GM12878 (cell line): Measurements from ENCODE around the gene CNTRL. TPM values are rescaled to one million over a fixed set of nuclear protein-coding genes. Genes with fewer than 3 reads are reported as not detected.

Source experiments
- ATAC-seq: fragments of 200-7000 bp; cut with Tn5 transposase; 3 replicates; pipeline ENCODE4 v1.9.1; 2020; ENCODE audit warnings: mild to moderate bottlenecking, moderate library complexity
- BruUV-seq: library from RNA; stranded (reverse); fragments of 400-500 nt; replicated peaks from 2 replicates; lab custom pipeline; 2021; lab: Mats Ljungman, UMichigan
- CTCF ChIA-PET: fragments of 300-600 bp; sonication (Branson Sonifier 250); formaldehyde crosslinking; extraction: SDS; loops from one replicate; lab custom pipeline; 2021; ENCODE audit warnings: inconsistent platforms; lab: Yijun Ruan, JAX
- POLR2A ChIA-PET: fragments of 350-600 bp; formaldehyde crosslinking; extraction: SDS; loops from one replicate; lab custom pipeline; 2021; ENCODE audit warnings: inconsistent platforms; lab: Charles Lee
- RAD21 ChIA-PET: fragments of 300-600 bp; sonication (Branson Sonifier 250); formaldehyde crosslinking; loops from one replicate; lab custom pipeline; 2023; ENCODE audit warnings: antibody characterized with exemption; ENCODE audit not compliant: unreplicated experiment; lab: Charles Lee
- SMC1A ChIA-PET: fragments of 300-600 bp; sonication (Branson Sonifier 250); formaldehyde crosslinking; loops from one replicate; lab custom pipeline; 2023; ENCODE audit not compliant: unreplicated experiment, uncharacterized antibody; lab: Charles Lee
- DNase-seq: peaks from one replicate; pipeline ENCODE4 v3.0.0-alpha.2; 2011; ENCODE audit warnings: low read depth, low spot score
- FAIRE-seq: peaks from 3 replicates; lab custom pipeline; 2011; peaks lifted over from hg19 to GRCh38; lab: Jason Lieb, UNC
- H2AFZ ChIP-seq: 2 replicates; pipeline ENCODE4 v1.6.0; 2011; ENCODE audit warnings: low read depth, low read length, control low read depth; ENCODE audit not compliant: control insufficient read depth
- H3K27ac ChIP-seq: 2 replicates; pipeline ENCODE4 v1.5.1; 2011; ENCODE audit warnings: control low read depth; ENCODE audit not compliant: control insufficient read depth, insufficient read depth
- H3K27me3 ChIP-seq, 2 experiments: replicated peaks in 1 of 2; 2 replicates each; pipeline versions ENCODE4 v1.6.0 to v1.6.1; 2011; ENCODE audit warnings: low read length in 1 of 2; ENCODE audit not compliant: control insufficient read depth in 2 of 2, insufficient read depth in 2 of 2
- H3K36me3 ChIP-seq, 2 experiments: 2 replicates each; pipeline ENCODE4 v1.5.1; 2011; ENCODE audit warnings: low read length in 1 of 2; ENCODE audit not compliant: control insufficient read depth in 2 of 2, insufficient read depth in 2 of 2
- H3K4me1 ChIP-seq: 2 replicates; pipeline ENCODE4 v1.6.1; 2011; ENCODE audit warnings: mild to moderate bottlenecking, low read length, moderate library complexity, mixed read lengths; ENCODE audit not compliant: control insufficient read depth, insufficient read depth
- H3K4me2 ChIP-seq: 2 replicates; pipeline ENCODE4 v1.6.0; 2011; ENCODE audit warnings: control low read depth; ENCODE audit not compliant: control insufficient read depth, insufficient read depth
- H3K4me3 ChIP-seq: fragments of 200-600 bp; sonication (generic); 2 replicates; pipeline ENCODE4 v1.5.1; 2016
- H3K79me2 ChIP-seq: 2 replicates; pipeline ENCODE4 v1.6.0; 2011; ENCODE audit warnings: low read length; ENCODE audit not compliant: control insufficient read depth, insufficient read depth
- H3K9ac ChIP-seq: 2 replicates; pipeline ENCODE4 v1.8.0; 2011; ENCODE audit warnings: low read length, control low read depth, mixed read lengths; ENCODE audit not compliant: control insufficient read depth, insufficient read depth
- H3K9me3 ChIP-seq: replicated peaks from 3 replicates; pipeline ENCODE4 v1.5.1; 2011; ENCODE audit warnings: mild to moderate bottlenecking, low read length; ENCODE audit not compliant: control insufficient read depth, insufficient read depth
- H4K20me1 ChIP-seq: 2 replicates; pipeline ENCODE4 v1.6.0; 2011; ENCODE audit not compliant: control insufficient read depth, insufficient read depth
- BRCA1 ChIP-seq: IDR thresholded peaks from 2 replicates; pipeline ENCODE4 v1.6.1; 2011; ENCODE audit warnings: low read depth, low read length, improper control_type of control experiment
- EGR1 ChIP-seq, 2 experiments: IDR thresholded peaks; 1 replicate in 1 of 2; 2 replicates in 1 of 2; pipeline ENCODE4 v1.6.1; 2011 to 2012; ENCODE audit warnings: low read depth in 2 of 2, low read length in 2 of 2, borderline replicate concordance in 1 of 2, mild to moderate bottlenecking in 1 of 2, moderate library complexity in 1 of 2
- ELK1 ChIP-seq: IDR thresholded peaks from 2 replicates; pipeline ENCODE4 v1.6.1; 2012; ENCODE audit warnings: low read depth, low read length, improper control_type of control experiment
- GATAD2B ChIP-seq: fragments of 450-650 bp; conservative IDR thresholded peaks from 2 replicates; pipeline ENCODE4 v1.6.1; 2017; ENCODE audit warnings: low read depth, mild to moderate bottlenecking, moderate library complexity
- HDAC2 ChIP-seq: fragments of 200-600 bp; sonication (generic); IDR thresholded peaks from 2 replicates; pipeline ENCODE4 v1.6.1; 2017
- KDM1A ChIP-seq: fragments of 200-600 bp; sonication (generic); IDR thresholded peaks from 2 replicates; pipeline ENCODE4 v1.6.1; 2016; ENCODE audit warnings: borderline replicate concordance
- MLLT1 ChIP-seq: fragments of 450-650 bp; IDR thresholded peaks from 2 replicates; pipeline ENCODE4 v1.6.1; 2016; ENCODE audit warnings: mild to moderate bottlenecking
- PAX8 ChIP-seq: fragments of 450-650 bp; IDR thresholded peaks from 2 replicates; pipeline ENCODE4 v1.6.1; 2017; ENCODE audit warnings: mild to moderate bottlenecking, moderate library complexity
- SMARCA5 ChIP-seq: fragments of 450-650 bp; IDR thresholded peaks from 2 replicates; pipeline ENCODE4 v1.6.1; 2017; ENCODE audit warnings: mild to moderate bottlenecking
- YBX1 ChIP-seq: fragments of 450-650 bp; IDR thresholded peaks from 2 replicates; pipeline ENCODE4 v1.6.1; 2016; ENCODE audit warnings: antibody characterized with exemption
- ZNF207 ChIP-seq: fragments of 450-650 bp; IDR thresholded peaks from 2 replicates; pipeline ENCODE4 v1.6.1; 2014; ENCODE audit warnings: antibody characterized with exemption, mild to moderate bottlenecking, borderline replicate concordance
- ZNF622 ChIP-seq: fragments of 450-650 bp; IDR thresholded peaks from 2 replicates; pipeline ENCODE4 v1.6.1; 2017; ENCODE audit warnings: mild to moderate bottlenecking, inconsistent platforms
- WGBS: methylation state at CpG from one replicate; pipeline ENCODE4 v1.1.6; 2016; ENCODE audit warnings: low lambda C conversion rate; ENCODE audit not compliant: insufficient replicate concordance, insufficient coverage; ENCODE audit errors: missing lambda C conversion rate; 5-methylcytosine and 5-hydroxymethylcytosine counted together
- in situ Hi-C: fragments of 300-500 bp; cut with MboI; formaldehyde crosslinking; loops from 9 replicates; pipeline ENCODE4 v1.14.3; 2018; ENCODE audit warnings: mixed read lengths
- intact Hi-C: fragments of 100-400 bp; cut with micrococcal nuclease; formaldehyde crosslinking; loops from one replicate; pipeline ENCODE4 v1.14.2; 2022; ENCODE audit not compliant: unreplicated experiment
- polyA plus RNA-seq, 11 experiments: library from polyadenylated mRNA; depleted of rRNA in 4 of 11; unstranded in 6 of 11; stranded (reverse) in 5 of 11; fragments of >200 nt; fragmentation: Nextera tagmentation in 4 of 11; fragmentation: Illumina TruSeq in 1 of 11; extraction: Ambion mirVana in 4 of 11; extraction: Trizol in 1 of 11; gene quantifications; 1 replicate in 1 of 11; 2 replicates in 10 of 11; pipeline versions ENCODE4 v1.2.1 to v1.2.3, GENCODE V29; 2011 to 2016; ENCODE audit warnings: inconsistent platforms in 2 of 11, missing spikeins in 2 of 11, low read depth in 1 of 11
- small RNA-seq: library from RNA; depleted of rRNA; stranded (forward); fragments of <200 nt; gene quantifications from one replicate; pipeline ENCODE3, GENCODE V24; 2014
- total RNA-seq, 4 experiments: library from RNA; depleted of rRNA in 3 of 4; stranded (reverse); fragments of >200 nt in 3 of 4; fragmentation: Illumina TruSeq in 1 of 4; extraction: Trizol in 1 of 4; gene quantifications; 2 replicates each; pipeline versions ENCODE4 v1.2.1 to v1.2.3, GENCODE V29; 2013 to 2021

Gene CNTRL
- total and polyA plus RNA-seq, 10 of the 15 experiments (the other 5 are each of a cell fraction or from before 2014, with no cell fraction given) = 20.0 to 65.4 (median 38.8) TPM

GRCh38 chr9:121226175-121226574 lies 151.4 kb downstream of the CNTRL start:
- H2AFZ ChIP-seq = no peak overlapping the region
- FAIRE-seq (no peak), ATAC-seq (no peak), DNase-seq (no peak)
- H3K27me3 ChIP-seq = no peaks in the 10 kb centered on the region
- no peak overlapping the region for H3K4me3 ChIP-seq
- TF ChIP-seq EGR1 (IDR thresholded peaks at IDR 0.05; ENCODE audit: borderline replicate concordance in 1 of 2, low read depth in 2 of 2, low read length in 2 of 2) (no peak), BRCA1 (no peak), GATAD2B (no peak), SMARCA5 (no peak), ELK1 (no peak), ZNF622 (no peak), KDM1A (no peak), YBX1 (no peak), MLLT1 (no peak), PAX8 (no peak), HDAC2 (no peak), ZNF207 (no peak)
- no peak overlapping the region for H3K27ac ChIP-seq
- H3K79me2 ChIP-seq = no peaks in the 10 kb centered on the region
- ChIA-PET RAD21 (no interaction called here), SMC1A (interaction anchor here (1.2 kb wide), 1 partner anchor 13 kb away, joined by 4 read pairs; no protein-coding TSS in a partner anchor), CTCF (interaction anchor here (0.6 to 2.3 kb wide), 5 partner anchors 12 to 273 kb away, joined by 3 to 9 read pairs (median 4); no protein-coding TSS in a partner anchor), POLR2A (interaction anchor here (1.8 kb wide), 1 partner anchor 8 kb away, joined by 5 read pairs; no protein-coding TSS in a partner anchor)
- BruUV-seq = no TSS peak
- no peaks in the 10 kb centered on the region for H3K36me3 ChIP-seq
- H3K9me3 ChIP-seq = no peaks in the 10 kb centered on the region
- in situ Hi-C loops (no loop called here), intact Hi-C loops (no loop called here)
- no peak overlapping the region for H3K9ac ChIP-seq
- no peaks in the 10 kb centered on the region for H4K20me1 ChIP-seq
- H3K4me2 ChIP-seq = no peak overlapping the region
- 67% methylated on average over 2 of the region's 2 CpGs for WGBS
- H3K4me1 ChIP-seq = no peaks in the 10 kb centered on the region

Small RNAs within 50 kb of the gene (small RNA-seq; reads per million reads assigned to genes)
- not detected for gene RN7SL181P

Other genes starting within 250 kb of the CNTRL start
- 19.9 and 20.8 TPM in 2 replicates for gene PSMD5, start 232.0 kb upstream of the CNTRL start, total RNA-seq (2014; rRNA removed)
- 20.9 and 23.1 TPM in 2 replicates for gene PSMD5, start 232.0 kb upstream of the CNTRL start, total RNA-seq (2014; rRNA removed; fragmentation: Illumina TruSeq; extraction: Trizol)
- gene PSMD5, start 232.0 kb upstream of the CNTRL start, total RNA-seq (2021) = 34.4 and 47.7 TPM in 2 replicates
- gene PSMD5, start 232.0 kb upstream of the CNTRL start, polyA plus RNA-seq (2011; rRNA removed) = 19.0 and 26.6 TPM in 2 replicates
- gene PSMD5, start 232.0 kb upstream of the CNTRL start, polyA plus RNA-seq (2014; fragmentation: Illumina TruSeq; extraction: Trizol) = 31.8 and 41.4 TPM in 2 replicates
- 10 to 100 TPM in 1 of 2 experiments, 1 to 10 TPM in 1; 8.8 to 11.4 TPM for gene PSMD5, start 232.0 kb upstream of the CNTRL start, polyA plus RNA-seq (2014; fragmentation: Nextera tagmentation; extraction: Ambion mirVana)
- gene PSMD5, start 232.0 kb upstream of the CNTRL start, polyA plus RNA-seq (2014; rRNA removed) = 21.6 and 27.1 TPM in 2 replicates
- 10 to 100 TPM; 35.9 to 40.4 TPM for gene PSMD5, start 232.0 kb upstream of the CNTRL start, polyA plus RNA-seq (2016; fragmentation: Nextera tagmentation; extraction: Ambion mirVana)
- gene PHF19, start 197.8 kb upstream of the CNTRL start, total RNA-seq (2014; rRNA removed) = 74.9 and 81.1 TPM in 2 replicates
- gene PHF19, start 197.8 kb upstream of the CNTRL start, total RNA-seq (2014; rRNA removed; fragmentation: Illumina TruSeq; extraction: Trizol) = 63.1 and 74.8 TPM in 2 replicates
- 116 and 133 TPM in 2 replicates for gene PHF19, start 197.8 kb upstream of the CNTRL start, total RNA-seq (2021)
- 45.5 and 71.1 TPM in 2 replicates for gene PHF19, start 197.8 kb upstream of the CNTRL start, polyA plus RNA-seq (2011; rRNA removed)
- gene PHF19, start 197.8 kb upstream of the CNTRL start, polyA plus RNA-seq (2014; fragmentation: Illumina TruSeq; extraction: Trizol) = 64.7 and 94.2 TPM in 2 replicates
- 10 to 100 TPM; 26.0 to 50.2 TPM for gene PHF19, start 197.8 kb upstream of the CNTRL start, polyA plus RNA-seq (2014; fragmentation: Nextera tagmentation; extraction: Ambion mirVana)
- 98.6 and 106 TPM in 2 replicates for gene PHF19, start 197.8 kb upstream of the CNTRL start, polyA plus RNA-seq (2014; rRNA removed)
- 100 to 1,000 TPM in 1 of 2 experiments, 10 to 100 TPM in 1; 97.9 to 113 TPM for gene PHF19, start 197.8 kb upstream of the CNTRL start, polyA plus RNA-seq (2016; fragmentation: Nextera tagmentation; extraction: Ambion mirVana)
- gene TRAF1, start 148.2 kb upstream of the CNTRL start, total RNA-seq (2014; rRNA removed) = 144 and 153 TPM in 2 replicates
- gene TRAF1, start 148.2 kb upstream of the CNTRL start, total RNA-seq (2014; rRNA removed; fragmentation: Illumina TruSeq; extraction: Trizol) = 111 and 116 TPM in 2 replicates
- gene TRAF1, start 148.2 kb upstream of the CNTRL start, total RNA-seq (2021) = 163 and 164 TPM in 2 replicates
- 106 and 147 TPM in 2 replicates for gene TRAF1, start 148.2 kb upstream of the CNTRL start, polyA plus RNA-seq (2011; rRNA removed)
- gene TRAF1, start 148.2 kb upstream of the CNTRL start, polyA plus RNA-seq (2014; fragmentation: Illumina TruSeq; extraction: Trizol) = 82.8 and 140 TPM in 2 replicates
- gene TRAF1, start 148.2 kb upstream of the CNTRL start, polyA plus RNA-seq (2014; fragmentation: Nextera tagmentation; extraction: Ambion mirVana) = 10 to 100 TPM; 13.8 to 16.6 TPM
- 153 and 156 TPM in 2 replicates for gene TRAF1, start 148.2 kb upstream of the CNTRL start, polyA plus RNA-seq (2014; rRNA removed)
- gene TRAF1, start 148.2 kb upstream of the CNTRL start, polyA plus RNA-seq (2016; fragmentation: Nextera tagmentation; extraction: Ambion mirVana) = 10 to 100 TPM; 69.6 to 79.5 TPM
- gene C5, start 24.7 kb upstream of the CNTRL start, total RNA-seq (2014; rRNA removed) = 1.2 and 2.4 TPM in 2 replicates
- gene C5, start 24.7 kb upstream of the CNTRL start, total RNA-seq (2014; rRNA removed; fragmentation: Illumina TruSeq; extraction: Trizol) = 1.8 and 2.1 TPM in 2 replicates
- gene C5, start 24.7 kb upstream of the CNTRL start, total RNA-seq (2021) = 1.4 and 1.5 TPM in 2 replicates
- 1.1 and 2.2 TPM in 2 replicates for gene C5, start 24.7 kb upstream of the CNTRL start, polyA plus RNA-seq (2011; rRNA removed)
- 1.2 and 2.4 TPM in 2 replicates for gene C5, start 24.7 kb upstream of the CNTRL start, polyA plus RNA-seq (2014; fragmentation: Illumina TruSeq; extraction: Trizol)
- under 1 TPM; 0.39 to 0.60 TPM for gene C5, start 24.7 kb upstream of the CNTRL start, polyA plus RNA-seq (2014; fragmentation: Nextera tagmentation; extraction: Ambion mirVana)
- gene C5, start 24.7 kb upstream of the CNTRL start, polyA plus RNA-seq (2014; rRNA removed) = 2.0 and 2.2 TPM in 2 replicates
- 1 to 10 TPM; 1.1 to 1.5 TPM for gene C5, start 24.7 kb upstream of the CNTRL start, polyA plus RNA-seq (2016; fragmentation: Nextera tagmentation; extraction: Ambion mirVana)
- 16.9 and 21.0 TPM in 2 replicates for gene RAB14, start 126.9 kb downstream of the CNTRL start, total RNA-seq (2014; rRNA removed)
- gene RAB14, start 126.9 kb downstream of the CNTRL start, total RNA-seq (2014; rRNA removed; fragmentation: Illumina TruSeq; extraction: Trizol) = 24.9 and 25.7 TPM in 2 replicates
- 46.7 and 51.1 TPM in 2 replicates for gene RAB14, start 126.9 kb downstream of the CNTRL start, total RNA-seq (2021)
- 23.7 and 32.9 TPM in 2 replicates for gene RAB14, start 126.9 kb downstream of the CNTRL start, polyA plus RNA-seq (2011; rRNA removed)
- 40.8 and 48.7 TPM in 2 replicates for gene RAB14, start 126.9 kb downstream of the CNTRL start, polyA plus RNA-seq (2014; fragmentation: Illumina TruSeq; extraction: Trizol)
- 10 to 100 TPM; 21.3 to 26.0 TPM for gene RAB14, start 126.9 kb downstream of the CNTRL start, polyA plus RNA-seq (2014; fragmentation: Nextera tagmentation; extraction: Ambion mirVana)
- gene RAB14, start 126.9 kb downstream of the CNTRL start, polyA plus RNA-seq (2014; rRNA removed) = 15.2 and 16.7 TPM in 2 replicates
- 10 to 100 TPM; 57.4 to 59.9 TPM for gene RAB14, start 126.9 kb downstream of the CNTRL start, polyA plus RNA-seq (2016; fragmentation: Nextera tagmentation; extraction: Ambion mirVana)
- gene GSN, start 193.2 kb downstream of the CNTRL start, total RNA-seq (2014; rRNA removed) = 6.3 and 8.1 TPM in 2 replicates
- gene GSN, start 193.2 kb downstream of the CNTRL start, total RNA-seq (2014; rRNA removed; fragmentation: Illumina TruSeq; extraction: Trizol) = 5.1 and 5.9 TPM in 2 replicates
- gene GSN, start 193.2 kb downstream of the CNTRL start, total RNA-seq (2021) = 6.5 and 7.7 TPM in 2 replicates
- gene GSN, start 193.2 kb downstream of the CNTRL start, polyA plus RNA-seq (2011; rRNA removed) = 6.1 and 7.8 TPM in 2 replicates
- 3.9 and 6.5 TPM in 2 replicates for gene GSN, start 193.2 kb downstream of the CNTRL start, polyA plus RNA-seq (2014; fragmentation: Illumina TruSeq; extraction: Trizol)
- under 1 TPM; 0.66 to 0.84 TPM for gene GSN, start 193.2 kb downstream of the CNTRL start, polyA plus RNA-seq (2014; fragmentation: Nextera tagmentation; extraction: Ambion mirVana)
- 9.2 and 9.8 TPM in 2 replicates for gene GSN, start 193.2 kb downstream of the CNTRL start, polyA plus RNA-seq (2014; rRNA removed)
- gene GSN, start 193.2 kb downstream of the CNTRL start, polyA plus RNA-seq (2016; fragmentation: Nextera tagmentation; extraction: Ambion mirVana) = 1 to 10 TPM; 5.2 to 6.1 TPM